AG09309 (cell line): ENCODE data around the gene KIF18B.

Source experiments
- DNase-seq: peaks from one replicate; pipeline ENCODE4 v3.0.0-alpha.2; 2010; ENCODE audit warnings: low read depth
- H3K4me3 ChIP-seq: 2 replicates; pipeline ENCODE4 v1.5.1; 2011; ENCODE audit warnings: mild to moderate bottlenecking, low read depth, low read length, moderate library complexity; ENCODE audit not compliant: control insufficient read depth
- CTCF ChIP-seq: IDR thresholded peaks from 2 replicates; pipeline ENCODE4 v1.5.1; 2011; ENCODE audit warnings: mild to moderate bottlenecking, low read depth, low read length, inconsistent platforms; ENCODE audit not compliant: insufficient read depth, control insufficient read depth; ENCODE audit errors: missing control alignments

KIF18B gene

GRCh38 chr17:44947461-44948314, at the start of gene KIF18B:
TSS of gene KIF18B (minus strand) at chr17:44947773. CDS start at chr17:44936344, 11,429 bp downstream.
- no peak for TF ChIP-seq CTCF
- DNase-seq, result peak; percentile 77
- H3K4me3 ChIP-seq, result peak within 1 kb of the TSS; percentile 89

DNA sequence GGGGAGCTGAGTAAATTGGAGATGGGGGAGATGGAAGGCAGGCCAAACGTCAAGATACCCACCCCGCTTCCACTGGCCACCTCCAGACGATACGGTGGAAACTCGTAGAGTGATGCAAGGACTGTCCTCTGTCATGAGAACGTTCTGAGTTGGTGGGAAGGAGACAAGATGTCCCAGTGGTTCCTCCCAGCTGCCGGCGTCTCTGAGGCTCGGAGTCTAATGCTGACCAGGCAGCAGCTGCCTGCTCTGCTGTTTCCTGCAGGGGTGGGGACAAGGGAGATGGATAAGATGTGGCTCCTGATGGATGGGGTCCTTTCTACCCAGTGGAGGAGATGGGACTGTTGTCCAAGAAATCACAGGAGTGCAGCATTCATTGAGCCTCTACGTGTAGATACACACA, 48.7 kb upstream of the KIF18B start:
- no peak for DNase-seq
- H3K4me3 ChIP-seq, result no peak overlapping the region
- TF ChIP-seq CTCF, result no peak

DNA sequence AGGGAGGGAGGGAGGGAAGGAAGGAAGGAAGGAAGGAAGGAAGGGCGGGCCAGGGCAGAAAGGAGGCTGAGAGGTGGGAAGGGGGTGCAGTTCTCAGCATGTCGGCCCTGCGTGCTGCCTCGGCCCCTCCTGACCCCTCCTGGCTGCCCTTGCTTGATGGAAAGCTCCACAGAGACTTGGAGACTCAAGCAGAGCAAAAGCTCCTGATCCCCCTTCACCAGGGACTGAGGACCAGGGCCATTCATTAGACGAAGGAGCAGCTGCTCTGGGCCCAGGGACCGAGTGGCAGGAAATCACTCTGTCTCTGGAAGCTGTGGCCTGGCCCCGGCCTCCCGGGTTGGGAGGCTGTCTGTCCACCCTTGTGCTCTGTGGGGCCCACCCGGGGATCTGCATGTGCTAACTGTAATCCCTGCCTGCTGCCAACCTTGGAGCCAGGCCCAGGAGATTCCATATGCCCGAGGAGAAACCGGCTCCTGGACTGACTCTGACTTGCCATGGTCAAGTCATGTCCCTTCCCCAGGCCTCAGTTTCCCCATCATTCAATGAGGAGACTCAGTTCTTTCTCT, 47.9 kb upstream of the KIF18B start:
- TF ChIP-seq CTCF, result no peak
- H3K4me3 ChIP-seq, result no peak overlapping the region
- no peak for DNase-seq

- no peak for TF ChIP-seq CTCF
- no peak overlapping the region for H3K4me3 ChIP-seq
- DNase-seq, result no peak
These were observed 44.8 kb upstream of the KIF18B start for GRCh38 chr17:44992242-44992939.

DNA sequence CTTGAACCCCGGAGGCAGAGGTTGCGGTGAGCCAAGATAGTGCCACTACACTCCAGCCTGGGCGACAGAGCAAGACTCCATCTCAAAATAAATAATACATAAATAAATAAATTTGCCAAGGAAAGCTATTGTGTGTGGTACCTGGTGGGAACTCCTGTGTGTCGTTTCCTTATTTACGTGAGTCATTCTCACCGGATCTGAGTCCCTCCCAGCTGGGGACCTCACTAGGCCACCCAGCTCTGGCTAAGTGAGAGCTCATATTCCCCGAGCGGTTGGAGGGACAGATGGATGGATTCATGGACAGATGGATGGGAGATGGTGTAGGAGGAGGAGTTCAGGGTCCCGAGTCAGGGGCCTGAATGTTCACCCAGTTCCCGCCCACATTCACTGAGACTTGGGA, 43.4 kb upstream of the KIF18B start:
- no peak for TF ChIP-seq CTCF

DNA sequence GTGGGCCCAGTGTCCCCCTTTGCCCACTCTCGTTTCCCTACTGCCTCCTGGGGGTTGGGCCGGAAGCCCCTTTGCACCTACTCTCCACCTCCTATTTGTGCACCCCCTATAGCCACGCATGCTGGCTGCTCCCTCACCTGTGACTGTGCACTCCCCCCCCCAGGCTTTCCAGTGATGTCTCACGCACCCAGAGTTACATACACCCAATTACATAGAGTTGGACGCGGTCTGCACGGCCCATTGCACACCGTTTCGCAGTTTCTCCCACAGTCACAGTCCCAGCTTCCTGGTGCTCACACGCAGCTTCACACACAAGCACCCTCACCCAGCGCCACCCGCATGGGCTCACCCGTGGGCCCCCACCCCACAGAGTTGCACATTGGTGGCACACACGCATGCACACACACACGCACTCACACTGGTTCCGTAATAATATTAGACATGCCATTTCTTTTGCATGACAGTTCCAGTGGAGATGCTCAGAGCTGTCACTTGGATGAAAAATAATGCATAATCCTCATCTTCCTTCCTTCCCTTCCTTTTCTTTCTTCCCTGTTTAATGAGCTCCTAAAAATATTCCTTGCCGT, 42.1 kb upstream of the KIF18B start:
- no peak overlapping the region for H3K4me3 ChIP-seq
- no peak for TF ChIP-seq CTCF
- DNase-seq, result no peak

More for the DNA sequence above, 43.4 kb upstream of the KIF18B start:
- no peak for DNase-seq
- no peak overlapping the region for H3K4me3 ChIP-seq
